DND-41 (cell line): ENCODE measurements around the gene EFNB3.

ENCODE experiments used
- ATAC-seq: fragments of 200-7000 bp; cut with Tn5 transposase; 3 replicates; pipeline ENCODE4 v1.9.1; 2021; ENCODE audit warnings: low read depth; ENCODE audit not compliant: insufficient read depth
- DNase-seq: peaks from one replicate; pipeline ENCODE4 v3.0.0-alpha.2; 2020
- H2AFZ ChIP-seq: 2 replicates; pipeline ENCODE4 v1.6.0; 2012; ENCODE audit warnings: low read depth, low read length
- H3K27ac ChIP-seq: 2 replicates; pipeline ENCODE4 v1.5.1; 2012; ENCODE audit warnings: low read length, inconsistent platforms
- H3K27me3 ChIP-seq: fragments of 200-600 bp; sonication (generic); 2 replicates; pipeline ENCODE4 v1.6.0; 2012; ENCODE audit warnings: low read length, mild to moderate bottlenecking, inconsistent platforms; ENCODE audit not compliant: insufficient read depth, poor library complexity
- H3K36me3 ChIP-seq: 2 replicates; pipeline ENCODE4 v1.5.1; 2012; ENCODE audit warnings: low read length, inconsistent platforms; ENCODE audit not compliant: insufficient read depth
- H3K4me1 ChIP-seq: 2 replicates; pipeline ENCODE4 v1.5.1; 2012; ENCODE audit warnings: mild to moderate bottlenecking, low read length; ENCODE audit not compliant: insufficient read depth
- H3K4me2 ChIP-seq: 2 replicates; pipeline ENCODE4 v1.6.0; 2012; ENCODE audit warnings: mild to moderate bottlenecking, moderate library complexity, low read length, inconsistent platforms; ENCODE audit not compliant: insufficient read depth
- H3K4me3 ChIP-seq, 2 experiments: fragments of 200-600 bp in 1 of 2; shearing (Covaris generic) in 1 of 2; 2 replicates each; pipeline ENCODE4 v1.5.1; 2012 to 2016; ENCODE audit warnings: inconsistent platforms in 2 of 2, low read length in 2 of 2, mild to moderate bottlenecking in 2 of 2, low read depth in 1 of 2, moderate library complexity in 1 of 2
- H3K79me2 ChIP-seq: 2 replicates; pipeline ENCODE4 v1.6.0; 2012; ENCODE audit warnings: low read length, inconsistent platforms; ENCODE audit not compliant: insufficient read depth
- H3K9ac ChIP-seq: 2 replicates; pipeline ENCODE4 v1.6.0; 2012; ENCODE audit warnings: low read depth, mild to moderate bottlenecking, inconsistent platforms, low read length, moderate library complexity
- H3K9me3 ChIP-seq: 2 replicates; pipeline ENCODE4 v1.5.1; 2012; ENCODE audit warnings: low read length, moderate library complexity, mild to moderate bottlenecking, inconsistent platforms; ENCODE audit not compliant: insufficient read depth, severe bottlenecking
- H4K20me1 ChIP-seq: 2 replicates; pipeline ENCODE4 v1.6.0; 2012; ENCODE audit warnings: low read length; ENCODE audit not compliant: insufficient read depth
- EZH2 ChIP-seq: IDR thresholded peaks from 3 replicates; pipeline ENCODE4 v1.6.1; 2012; ENCODE audit warnings: borderline replicate concordance, low read depth, mild to moderate bottlenecking, moderate library complexity, low read length, inconsistent platforms; ENCODE audit not compliant: severe bottlenecking
- TF ChIP-seq, protein P1 (sequence below): IDR thresholded peaks from 2 replicates; pipeline ENCODE4 v1.5.1; 2012; ENCODE audit warnings: borderline replicate concordance, low read length, moderate library complexity, mild to moderate bottlenecking; ENCODE audit not compliant: poor library complexity, severe bottlenecking; ENCODE audit errors: extremely low read depth

Gene EFNB3, protein sequence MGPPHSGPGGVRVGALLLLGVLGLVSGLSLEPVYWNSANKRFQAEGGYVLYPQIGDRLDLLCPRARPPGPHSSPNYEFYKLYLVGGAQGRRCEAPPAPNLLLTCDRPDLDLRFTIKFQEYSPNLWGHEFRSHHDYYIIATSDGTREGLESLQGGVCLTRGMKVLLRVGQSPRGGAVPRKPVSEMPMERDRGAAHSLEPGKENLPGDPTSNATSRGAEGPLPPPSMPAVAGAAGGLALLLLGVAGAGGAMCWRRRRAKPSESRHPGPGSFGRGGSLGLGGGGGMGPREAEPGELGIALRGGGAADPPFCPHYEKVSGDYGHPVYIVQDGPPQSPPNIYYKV

DNA sequence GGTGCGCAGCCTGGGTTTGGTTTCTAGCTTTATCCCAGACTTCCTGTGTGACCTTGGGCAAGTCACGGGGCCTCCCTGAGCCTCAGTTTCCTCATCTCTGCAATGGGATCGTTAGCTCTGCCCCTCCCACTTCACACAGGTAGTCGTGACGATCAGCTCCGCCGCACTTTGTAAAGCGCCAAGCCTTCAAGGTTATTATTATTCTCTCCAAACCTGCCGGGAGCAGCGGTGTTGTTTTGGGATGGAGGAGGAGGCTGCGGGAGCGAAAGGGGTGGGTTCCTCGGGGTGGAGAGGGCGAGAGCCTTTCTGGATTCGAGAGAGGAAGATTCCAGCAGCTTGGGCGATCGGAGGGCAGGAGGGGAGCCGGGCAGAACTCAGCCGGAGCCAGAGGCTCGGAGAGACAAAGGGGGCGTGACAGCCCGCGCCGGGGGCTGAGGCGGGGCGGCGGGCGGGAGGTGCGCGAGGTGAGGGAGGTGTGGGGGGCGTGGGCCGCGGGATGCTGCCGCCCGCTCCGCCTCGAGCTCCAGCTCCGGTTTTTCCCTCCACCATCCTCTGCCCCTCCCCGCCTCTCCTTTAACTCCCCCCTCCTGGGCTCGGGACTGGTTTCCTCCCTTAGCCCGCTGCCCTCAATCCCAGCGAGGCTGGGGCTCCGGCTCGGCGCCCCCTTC is at the start of gene EFNB3:
Gene EFNB3 (plus strand): TSS at position 602 of the 668 bp plus-strand sequence. CDS start 397 bp downstream, outside the sequence.
- Histone ChIP-seq H3K27me3 (peaks cover 6% of the 10 kb centered on the region), H3K27ac (no peak within 1 kb of the TSS), H2AFZ (no peak within 1 kb of the TSS), H3K9ac (no peak within 1 kb of the TSS), H3K4me3 (no peak within 1 kb of the TSS), H4K20me1 (peaks cover 21% of the 10 kb centered on the region; the same call in 1 of the 2 replicates), H3K79me2 (no peaks in the 10 kb centered on the region), H3K4me1 (no peaks in the 10 kb centered on the region), H3K4me2 (no peak within 1 kb of the TSS), H3K36me3 (peaks cover 27% of the 10 kb centered on the region), H3K9me3 (no peaks in the 10 kb centered on the region)
- no peak for TF ChIP-seq EZH2
- TF ChIP-seq, protein P1, sequence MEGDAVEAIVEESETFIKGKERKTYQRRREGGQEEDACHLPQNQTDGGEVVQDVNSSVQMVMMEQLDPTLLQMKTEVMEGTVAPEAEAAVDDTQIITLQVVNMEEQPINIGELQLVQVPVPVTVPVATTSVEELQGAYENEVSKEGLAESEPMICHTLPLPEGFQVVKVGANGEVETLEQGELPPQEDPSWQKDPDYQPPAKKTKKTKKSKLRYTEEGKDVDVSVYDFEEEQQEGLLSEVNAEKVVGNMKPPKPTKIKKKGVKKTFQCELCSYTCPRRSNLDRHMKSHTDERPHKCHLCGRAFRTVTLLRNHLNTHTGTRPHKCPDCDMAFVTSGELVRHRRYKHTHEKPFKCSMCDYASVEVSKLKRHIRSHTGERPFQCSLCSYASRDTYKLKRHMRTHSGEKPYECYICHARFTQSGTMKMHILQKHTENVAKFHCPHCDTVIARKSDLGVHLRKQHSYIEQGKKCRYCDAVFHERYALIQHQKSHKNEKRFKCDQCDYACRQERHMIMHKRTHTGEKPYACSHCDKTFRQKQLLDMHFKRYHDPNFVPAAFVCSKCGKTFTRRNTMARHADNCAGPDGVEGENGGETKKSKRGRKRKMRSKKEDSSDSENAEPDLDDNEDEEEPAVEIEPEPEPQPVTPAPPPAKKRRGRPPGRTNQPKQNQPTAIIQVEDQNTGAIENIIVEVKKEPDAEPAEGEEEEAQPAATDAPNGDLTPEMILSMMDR: no peak
- 0 out of 3 replicates have a peak, but pooled peaks have one; percentile 8 for ATAC-seq
- DNase-seq: no peak

DNA sequence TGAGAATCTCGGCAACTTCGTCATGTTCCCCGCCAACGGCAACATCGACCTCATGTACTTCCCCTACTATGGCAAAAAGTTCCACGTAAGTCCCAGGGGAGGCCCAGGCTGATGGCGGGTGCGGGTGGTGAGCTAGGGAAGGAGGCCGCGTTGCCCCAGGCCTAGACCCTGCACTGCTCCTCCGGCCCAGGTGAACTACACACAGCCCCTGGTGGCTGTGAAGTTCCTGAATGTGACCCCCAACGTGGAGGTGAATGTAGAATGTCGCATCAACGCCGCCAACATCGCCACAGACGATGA is 49.5 kb upstream of the EFNB3 start:
- no peak for TF ChIP-seq EZH2
- TF ChIP-seq, protein P1: no peak

DNA sequence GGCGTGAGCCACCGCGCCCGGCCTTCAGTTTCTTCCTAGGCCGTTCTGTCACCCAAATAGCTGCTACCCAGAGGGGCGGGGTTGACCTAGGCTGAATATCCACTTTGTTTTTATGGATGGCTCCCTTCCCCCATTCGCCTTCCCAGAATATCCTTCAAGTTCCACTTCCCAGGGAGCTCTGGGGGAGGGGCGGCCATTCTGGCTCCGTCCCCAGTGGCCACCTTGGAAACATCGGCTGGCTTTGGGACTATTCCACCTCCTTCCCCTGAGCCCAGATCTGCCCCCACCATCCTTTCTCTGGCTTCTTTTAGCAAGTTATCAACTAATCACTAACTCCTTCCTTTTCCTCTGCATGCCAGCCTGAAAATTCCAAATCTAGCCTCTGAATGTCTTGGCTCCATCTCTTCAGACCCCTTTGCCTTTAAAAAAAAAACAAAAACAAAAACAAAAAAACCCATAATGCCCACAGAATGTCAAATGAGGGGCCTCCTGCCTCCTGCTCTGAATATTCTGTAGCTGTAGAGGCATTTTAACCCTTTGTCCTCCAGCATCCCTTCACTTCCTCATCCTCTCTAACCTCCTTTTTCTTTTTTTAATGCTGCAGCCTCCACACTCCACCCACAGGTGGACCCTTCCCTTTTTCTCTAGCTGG is 47.9 kb upstream of the EFNB3 start:
- Histone ChIP-seq H3K79me2 (no peaks in the 10 kb centered on the region), H3K27me3 (peaks cover 13% of the 10 kb centered on the region), H3K36me3 (no peaks in the 10 kb centered on the region), H3K4me3 (no peak overlapping the region), H3K9ac (no peak overlapping the region), H2AFZ (no peak overlapping the region), H3K4me2 (no peak overlapping the region), H4K20me1 (no peaks in the 10 kb centered on the region), H3K27ac (no peak overlapping the region), H3K4me1 (no peaks in the 10 kb centered on the region), H3K9me3 (no peaks in the 10 kb centered on the region)
- no peak for ATAC-seq
- TF ChIP-seq EZH2: no peak
- TF ChIP-seq, protein P1: no peak
- DNase-seq: no peak

More for the DNA sequence above, 49.5 kb upstream of the EFNB3 start:
- H3K4me3 ChIP-seq: no peak overlapping the region
- H3K4me1 ChIP-seq: peaks cover 8% of the 10 kb centered on the region
- no peak for DNase-seq
- H3K27me3 ChIP-seq: peaks cover 14% of the 10 kb centered on the region
- H3K27ac ChIP-seq: no peak overlapping the region
- ATAC-seq: no peak
- H3K79me2 ChIP-seq: no peaks in the 10 kb centered on the region
- no peak overlapping the region for H2AFZ ChIP-seq
- no peaks in the 10 kb centered on the region for H4K20me1 ChIP-seq
- H3K4me2 ChIP-seq: no peak overlapping the region
- H3K9me3 ChIP-seq: no peaks in the 10 kb centered on the region
- no peak overlapping the region for H3K9ac ChIP-seq
- H3K36me3 ChIP-seq: no peaks in the 10 kb centered on the region
